Measurements from ENCODE around the gene TIAM2.

TIAM2 gene

DNA sequence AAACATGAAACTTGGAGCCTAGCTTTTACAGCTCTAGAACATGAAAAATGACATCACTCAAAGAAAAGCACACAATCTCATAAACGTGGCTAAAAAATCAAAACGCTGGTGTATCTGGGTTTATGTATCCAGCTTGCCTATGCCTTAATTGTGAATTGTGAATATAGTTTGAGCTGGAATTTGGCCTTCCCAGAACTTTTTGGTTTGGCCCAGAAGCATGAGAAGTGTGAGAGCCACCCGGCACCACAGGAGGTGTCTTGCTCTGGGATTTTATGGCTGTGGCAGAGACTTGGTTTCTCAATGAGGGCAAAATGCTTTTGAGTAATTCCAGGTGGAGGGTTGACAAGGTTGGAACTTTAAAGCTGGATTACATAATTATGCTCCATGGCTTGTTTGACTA lies 69.2 kb downstream of the TIAM2 start:
- no peak for DNase-seq (ENCODE audit: low read depth)

DNA sequence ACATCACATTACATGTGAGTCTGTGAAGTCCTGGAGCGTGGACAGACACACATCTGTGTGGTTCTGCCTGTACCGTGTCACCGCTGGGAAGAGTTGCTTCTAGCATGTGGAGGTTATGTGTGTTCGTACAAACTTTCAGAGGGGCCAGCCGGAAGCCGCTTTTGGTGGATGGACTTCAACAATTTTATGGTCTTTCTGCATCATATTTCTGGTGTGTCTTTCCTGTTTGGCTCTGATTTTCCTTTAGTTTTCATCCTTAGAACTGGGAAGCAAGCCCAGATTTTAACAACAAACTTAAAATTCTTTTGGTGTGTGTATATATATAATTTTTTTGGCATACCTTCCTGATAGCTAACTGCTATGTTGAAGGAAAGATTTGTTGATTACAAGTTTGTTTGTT lies 71.2 kb downstream of the TIAM2 start:
- no peak for DNase-seq (ENCODE audit: low read depth)

DNA sequence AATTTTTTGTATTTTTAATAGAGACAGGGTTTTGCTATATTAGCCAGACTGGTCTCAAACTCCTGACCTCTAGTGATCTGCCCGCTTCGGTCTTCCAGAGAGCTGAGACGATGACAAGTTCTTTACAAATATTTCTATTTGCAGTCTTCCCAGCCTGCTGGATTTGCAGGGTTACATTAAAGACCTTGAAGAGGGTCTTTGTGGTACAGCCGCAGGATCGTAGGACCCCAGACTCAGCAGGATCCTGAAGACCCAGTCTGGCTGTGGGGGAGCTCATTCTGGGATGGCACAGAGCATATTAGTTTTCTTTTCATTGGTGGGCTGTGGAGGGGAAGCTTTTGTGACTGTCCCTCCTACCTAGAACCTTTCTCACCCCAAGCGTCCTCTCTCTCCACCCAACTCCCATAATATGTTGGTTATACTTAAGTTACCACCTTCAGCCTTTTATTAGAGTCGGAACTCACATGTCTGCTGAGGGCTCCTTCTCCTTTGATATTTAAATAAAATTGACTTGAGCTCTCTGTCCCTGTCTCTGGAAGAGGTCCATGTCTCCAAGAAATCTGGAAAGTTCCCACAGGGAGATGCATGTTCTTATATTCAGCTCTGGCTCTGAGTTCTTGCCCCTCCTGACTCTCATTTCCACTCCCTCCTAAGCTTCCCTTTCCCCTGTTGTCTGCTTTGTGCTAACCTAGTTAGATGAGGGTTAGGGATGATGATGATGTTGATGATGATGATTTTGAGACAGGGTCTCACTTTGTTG lies 72.0 kb downstream of the TIAM2 start:
- DNase-seq (ENCODE audit: low read depth) = no peak

DNA sequence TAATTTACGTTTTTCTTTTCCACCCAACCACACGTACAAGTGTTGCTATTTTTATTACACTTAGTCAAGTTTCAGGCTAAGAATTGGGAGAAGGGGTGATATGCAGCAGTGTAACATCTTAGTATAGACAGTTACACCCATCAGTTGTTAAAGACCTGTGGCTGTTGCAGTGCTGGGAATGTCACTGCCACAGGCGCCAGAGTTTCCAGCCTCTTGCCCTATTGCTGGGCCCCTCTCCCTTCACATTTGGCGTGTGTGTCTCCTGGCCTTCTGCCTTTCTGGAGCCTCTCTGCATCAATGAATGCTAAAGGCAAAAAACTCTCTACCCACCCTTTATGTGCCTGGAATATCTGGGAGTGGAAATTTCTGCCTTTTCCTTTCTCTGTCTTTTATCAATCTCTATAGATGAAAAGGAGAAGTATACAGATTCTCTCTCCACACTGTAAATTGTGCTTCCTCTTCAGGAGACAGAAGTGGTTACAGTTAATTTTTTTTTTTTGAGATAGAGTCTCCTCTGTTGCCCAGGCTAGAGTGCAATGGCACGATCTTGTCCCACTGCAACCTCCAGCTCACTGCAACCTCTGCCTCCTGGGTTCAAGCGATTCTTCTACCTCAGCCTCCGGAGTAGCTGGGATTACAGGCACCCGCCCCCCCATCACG lies 73.0 kb downstream of the TIAM2 start:
- DNase-seq (ENCODE audit: low read depth) = no peak

DNA sequence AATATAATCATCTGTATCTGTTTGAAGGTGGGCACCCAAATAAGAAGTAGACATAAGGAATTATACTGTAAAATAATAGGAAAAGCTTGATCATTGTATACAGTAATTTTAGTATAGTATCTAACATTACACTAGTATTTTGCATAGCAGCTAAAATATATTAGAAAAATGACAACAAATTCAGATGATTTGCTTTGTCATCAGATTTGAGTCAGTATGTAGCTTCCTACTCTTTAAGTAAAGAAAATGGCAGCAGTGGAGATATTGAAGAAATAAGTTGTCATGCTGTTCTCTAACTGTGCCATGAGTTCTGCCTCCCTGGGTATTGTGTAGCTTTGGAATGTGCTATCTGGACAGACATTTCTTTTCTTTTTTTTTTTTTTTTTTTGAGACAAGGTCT lies 74.4 kb downstream of the TIAM2 start:
- no peak for DNase-seq (ENCODE audit: low read depth)

DNA sequence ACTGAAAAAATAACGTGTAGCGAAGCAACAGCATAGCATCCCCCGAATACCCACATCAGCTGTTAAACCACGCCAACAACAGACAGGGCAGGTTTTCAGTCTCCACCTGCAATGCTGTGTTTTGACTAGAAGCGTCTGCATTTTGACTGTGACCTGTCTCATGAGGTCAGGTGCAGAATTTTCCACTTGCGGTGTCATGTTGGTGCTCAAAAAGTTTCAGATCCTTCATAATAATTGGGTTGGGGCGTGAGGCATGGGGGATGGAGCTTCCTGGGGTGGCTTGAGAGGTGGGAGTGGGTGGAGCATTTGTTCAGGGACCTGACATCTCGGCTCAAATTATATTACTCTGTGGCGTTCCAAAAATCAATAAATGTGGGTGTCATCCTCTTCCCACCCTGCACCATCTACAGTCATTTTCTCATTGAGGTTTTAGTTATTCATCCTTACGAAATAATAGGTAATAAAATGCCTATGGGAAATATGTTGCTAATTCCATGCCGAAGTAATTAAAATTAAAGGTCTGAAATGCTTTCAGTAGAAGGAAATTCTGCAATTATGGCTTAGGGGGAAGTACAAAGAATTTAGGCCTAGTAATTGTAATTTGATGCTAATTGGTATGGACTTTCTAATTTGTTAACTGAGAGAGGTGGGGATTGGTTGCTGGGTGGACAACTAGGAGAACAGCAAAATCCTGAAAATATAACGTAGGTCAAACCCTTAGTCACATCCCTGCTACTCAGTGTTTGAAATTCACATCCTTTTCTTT lies 81.0 kb downstream of the TIAM2 start:
- DNase-seq (ENCODE audit: low read depth) = no peak

DNA sequence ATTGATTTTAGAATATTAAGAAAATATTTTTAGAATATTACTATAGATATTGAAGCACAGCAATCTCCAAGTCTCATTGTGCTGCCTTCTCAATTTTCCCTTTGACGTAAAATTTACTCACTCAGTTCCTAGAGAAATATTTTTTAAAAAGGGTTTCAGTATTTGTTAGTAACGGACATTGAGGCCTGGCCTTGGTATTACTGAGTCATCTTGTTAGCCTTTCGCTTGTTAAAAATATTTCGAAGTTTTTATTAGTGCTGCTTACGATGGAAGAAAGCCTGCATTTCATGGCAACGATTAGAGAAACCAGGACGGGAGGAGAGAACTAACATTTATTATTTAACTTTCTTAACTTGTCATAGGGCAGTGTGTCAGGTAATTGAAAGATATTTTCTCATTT lies 82.2 kb downstream of the TIAM2 start:
- no peak for DNase-seq (ENCODE audit: low read depth)

DNA sequence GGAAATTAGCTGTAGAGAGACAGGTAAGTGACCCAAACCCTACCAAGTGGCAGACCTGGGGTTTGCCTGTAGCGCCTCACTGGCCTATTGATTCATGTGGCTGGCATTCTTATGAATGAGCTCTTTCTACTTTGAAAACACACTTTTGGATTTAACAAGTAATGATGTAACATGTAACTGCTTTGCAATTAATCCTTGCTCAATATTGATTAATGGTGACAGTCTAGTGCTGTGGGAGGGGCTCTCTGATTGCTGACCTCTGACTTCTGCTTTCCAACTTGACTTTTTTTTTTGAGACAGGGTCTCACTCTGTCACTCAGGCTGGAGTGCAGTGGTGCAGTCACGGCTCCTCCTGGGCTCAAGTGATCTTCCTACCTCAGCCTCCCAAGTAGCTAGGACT lies 82.7 kb downstream of the TIAM2 start:
- no peak for DNase-seq (ENCODE audit: low read depth)

DNA sequence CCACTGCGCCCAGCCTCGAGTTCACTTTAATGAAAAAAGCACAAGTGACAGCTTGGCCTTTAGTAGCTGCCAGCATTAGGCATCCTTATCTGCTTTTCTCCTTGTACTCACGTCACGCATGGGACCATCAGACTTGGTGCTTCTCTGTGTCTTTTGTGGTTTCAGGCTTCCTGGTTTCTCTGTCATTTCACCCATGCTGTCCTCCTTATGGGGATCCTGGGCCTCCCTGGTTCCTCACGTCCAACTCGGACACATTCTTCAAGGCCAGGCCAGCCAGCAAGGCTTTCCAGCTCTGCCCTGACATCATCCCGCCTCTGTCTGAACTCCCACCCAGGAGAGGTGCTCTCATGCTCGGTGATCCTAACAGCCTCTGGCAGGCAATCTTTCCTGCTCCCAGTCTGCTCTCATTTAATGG lies 83.2 kb downstream of the TIAM2 start:
- DNase-seq (ENCODE audit: low read depth) = no peak

DNA sequence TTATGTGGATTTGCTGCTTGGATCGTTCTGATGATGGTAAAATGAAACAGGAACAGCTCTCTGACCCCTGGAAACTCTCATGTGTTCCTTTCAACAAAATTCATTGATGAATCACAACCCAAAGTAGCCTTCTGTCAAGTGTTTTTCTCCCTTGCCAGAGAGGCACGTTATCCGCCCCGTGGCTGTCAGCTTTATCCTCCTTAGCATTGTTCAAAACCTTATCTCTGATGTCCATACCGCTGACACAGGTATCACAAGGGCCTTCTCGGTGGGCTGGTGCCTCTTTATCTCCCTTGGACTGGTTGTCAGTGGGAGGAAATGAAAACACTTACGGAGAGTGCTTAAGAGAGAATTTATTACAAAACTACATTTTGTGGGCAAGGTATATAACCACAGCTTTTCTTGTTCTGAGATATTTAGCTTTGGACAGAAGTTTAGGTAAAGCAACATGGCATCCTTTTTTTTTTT lies 84.9 kb downstream of the TIAM2 start:
- no peak for DNase-seq (ENCODE audit: low read depth)

DNA sequence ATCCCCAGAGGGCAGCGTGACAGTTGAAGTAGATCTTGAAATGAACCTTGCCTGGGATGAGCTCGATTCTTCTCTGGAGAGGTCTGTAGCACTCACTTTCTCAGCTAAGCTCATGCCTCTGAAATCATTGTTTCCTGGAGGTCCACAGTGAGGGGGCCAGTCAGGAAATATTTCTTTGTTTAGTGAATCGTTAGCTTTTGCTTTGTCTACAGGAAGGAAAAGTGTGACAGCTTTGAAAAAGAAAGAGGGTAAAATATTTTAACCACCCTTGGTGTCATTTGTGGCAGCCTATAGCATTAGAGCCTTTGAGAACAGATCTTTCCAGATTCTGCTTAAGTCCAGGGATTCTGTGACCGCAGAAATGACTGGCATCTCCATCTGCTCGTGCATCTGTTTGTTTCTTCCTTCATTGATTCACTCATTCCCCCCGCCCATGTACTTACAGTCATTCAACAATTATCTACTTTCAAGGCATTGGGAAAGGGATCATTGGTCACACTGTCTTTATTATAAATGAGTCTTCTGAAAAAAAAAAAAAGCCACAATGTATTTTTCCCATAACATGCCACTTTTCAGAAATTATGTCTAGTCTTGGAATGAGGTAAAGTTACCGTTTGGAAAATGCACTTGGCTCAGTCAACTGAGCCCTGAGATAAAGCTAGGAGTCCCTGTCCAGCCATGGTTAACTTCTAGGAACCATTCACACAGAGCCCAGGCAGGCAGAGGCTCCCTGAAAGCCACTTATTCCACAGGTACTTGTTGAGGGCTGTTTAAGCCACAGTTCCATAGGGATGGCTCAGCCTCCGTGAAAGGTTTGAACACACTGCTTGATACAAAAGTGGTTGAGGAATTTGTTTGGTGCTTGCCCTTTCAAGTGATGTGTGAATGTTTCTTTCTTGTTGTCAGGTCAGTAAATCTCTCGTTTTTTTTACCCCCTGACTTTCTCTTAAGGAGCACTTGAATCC lies 86.0 kb downstream of the TIAM2 start:
- no peak for DNase-seq (ENCODE audit: low read depth)

DNA sequence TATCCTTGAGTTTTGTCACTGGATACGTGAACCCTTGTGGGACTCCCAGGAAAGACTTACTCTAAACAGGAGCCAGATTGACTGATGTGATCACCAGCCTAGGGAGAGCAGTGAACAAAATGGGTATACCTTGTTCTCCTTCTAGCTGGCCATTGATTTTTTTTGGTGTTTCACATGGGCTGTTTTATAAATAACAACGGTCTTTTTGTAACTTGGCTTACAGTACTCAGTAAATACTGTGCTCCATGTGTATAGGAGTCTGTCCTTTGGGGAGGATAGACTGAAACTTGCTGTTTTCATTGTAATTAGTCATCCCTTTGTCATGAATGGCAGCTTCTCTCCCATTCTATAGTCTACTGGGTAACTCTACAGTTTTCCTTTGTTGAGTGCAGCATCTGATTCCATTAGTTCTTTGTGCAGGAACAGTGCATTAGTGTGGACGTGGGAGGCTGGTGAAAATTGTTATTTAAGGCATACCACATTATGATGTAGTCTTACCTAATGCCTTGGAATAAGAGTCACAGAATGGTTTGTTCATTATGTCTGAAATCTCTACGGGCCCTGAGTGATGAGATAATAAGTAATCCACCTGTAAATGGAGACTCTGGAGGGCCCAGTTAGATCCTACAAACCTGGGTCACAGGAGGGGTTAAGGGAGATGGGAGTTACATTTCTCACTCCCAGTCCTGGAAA lies 89.5 kb downstream of the TIAM2 start:
- DNase-seq (ENCODE audit: low read depth) = no peak

DNA sequence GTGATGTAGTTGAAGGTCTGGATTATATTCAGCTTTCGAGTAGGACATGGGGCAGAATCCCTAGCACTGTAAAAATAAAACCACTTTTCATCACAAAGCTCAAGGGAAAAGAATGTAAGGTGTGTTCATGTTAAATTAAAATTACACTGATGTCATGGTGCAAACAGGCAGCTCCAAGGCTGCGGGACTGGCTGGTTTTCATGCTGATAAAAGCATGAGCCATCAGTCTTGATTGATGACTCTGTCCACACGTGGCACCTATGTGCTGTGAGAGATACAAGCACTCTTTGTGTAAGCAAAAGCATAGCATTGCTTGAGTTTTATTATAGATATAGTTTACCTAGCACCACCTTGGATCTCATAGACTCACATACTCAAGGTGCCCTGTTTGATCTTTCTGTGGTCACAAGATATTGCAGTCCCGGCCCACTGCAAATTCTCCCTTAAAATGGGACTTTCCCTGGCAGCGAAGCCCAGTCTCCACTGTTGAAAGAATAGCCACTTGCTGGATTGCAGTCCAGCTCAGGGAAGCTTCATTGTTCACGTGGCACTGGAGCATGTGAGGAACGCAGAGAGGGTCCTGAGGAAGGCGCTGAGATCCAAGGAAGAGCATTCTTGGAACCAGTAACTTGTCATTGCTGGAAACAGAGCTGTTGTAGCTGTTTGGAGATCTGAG lies 90.6 kb downstream of the TIAM2 start:
- no peak for DNase-seq (ENCODE audit: low read depth)

DNA sequence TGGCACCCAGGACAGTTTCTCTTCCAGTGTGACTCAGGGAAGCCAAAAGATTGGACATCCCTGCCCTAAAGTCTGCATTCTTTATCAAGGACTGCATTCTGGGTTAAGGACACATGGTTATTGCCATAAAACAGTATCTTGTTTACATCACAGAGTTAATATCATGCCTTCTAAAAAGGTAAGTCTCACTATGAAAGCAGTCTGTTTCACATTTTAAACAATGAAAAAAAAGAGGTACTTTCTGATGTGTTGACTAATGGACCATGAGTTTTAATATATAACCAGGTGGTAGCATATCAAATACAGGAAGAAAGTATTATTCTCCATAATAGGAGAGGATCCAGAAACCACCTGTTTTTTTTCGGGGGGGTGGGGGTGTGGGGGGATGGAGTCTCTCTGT lies 93.7 kb downstream of the TIAM2 start:
- DNase-seq (ENCODE audit: low read depth) = no peak

DNA sequence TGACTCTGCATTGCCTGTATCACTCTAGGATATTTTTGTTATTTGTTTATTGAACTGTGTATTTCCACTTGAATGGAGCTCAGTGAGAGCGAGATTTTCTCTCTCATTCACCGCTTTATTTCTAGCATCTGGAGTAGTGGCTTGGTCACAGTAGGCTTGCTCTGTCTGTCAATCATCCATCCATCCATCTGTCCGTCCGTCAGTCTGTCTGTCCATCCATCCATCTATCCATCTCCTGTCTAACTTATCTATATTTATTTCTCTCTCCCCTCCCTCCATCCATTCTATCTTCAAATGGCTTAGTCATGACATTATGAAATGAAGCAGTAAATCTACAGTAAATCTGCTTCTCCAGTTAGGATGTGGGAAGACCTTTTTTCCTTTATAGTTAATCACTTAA lies 94.6 kb downstream of the TIAM2 start:
- no peak for DNase-seq (ENCODE audit: low read depth)

DNA sequence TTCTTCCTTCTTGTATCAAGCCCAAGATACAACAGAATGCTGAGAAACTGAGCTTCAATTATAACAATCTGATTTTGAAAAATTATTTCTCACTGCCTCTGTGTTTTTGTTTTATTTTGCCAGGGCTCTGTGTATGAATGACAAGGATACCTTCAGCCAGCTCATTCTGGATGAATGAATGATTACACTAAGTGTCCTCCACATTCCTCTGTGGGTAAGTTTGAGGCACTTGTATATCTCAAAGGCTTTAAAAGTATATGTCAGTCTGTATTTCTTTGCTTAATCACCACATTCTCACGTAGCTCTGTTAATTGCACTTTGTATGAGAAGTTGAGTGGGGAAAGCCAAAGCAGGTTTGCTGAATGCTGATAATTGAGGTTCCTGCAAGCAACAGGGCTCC lies 95.1 kb downstream of the TIAM2 start:
- no peak for DNase-seq (ENCODE audit: low read depth)

DNA sequence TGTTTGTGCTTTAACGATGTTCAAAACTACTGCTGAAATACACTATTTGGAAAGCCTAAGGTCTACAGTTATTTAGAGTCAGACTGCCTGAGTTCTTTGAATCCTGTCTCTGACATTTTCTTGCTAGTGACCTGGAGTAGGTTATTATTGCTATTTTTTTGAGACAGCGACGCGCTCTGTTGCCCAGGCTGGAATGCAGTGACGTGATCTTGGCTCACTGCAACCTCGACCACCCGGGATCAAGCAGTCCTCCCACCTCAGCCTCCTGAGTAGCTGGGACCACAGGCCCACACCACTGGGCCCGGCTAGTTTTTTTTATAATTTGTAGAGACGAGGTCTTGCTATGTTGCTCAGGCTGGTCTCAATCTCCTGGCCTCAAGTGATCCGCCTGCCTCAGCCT lies 96.6 kb downstream of the TIAM2 start:
- no peak for DNase-seq (ENCODE audit: low read depth)

DNA sequence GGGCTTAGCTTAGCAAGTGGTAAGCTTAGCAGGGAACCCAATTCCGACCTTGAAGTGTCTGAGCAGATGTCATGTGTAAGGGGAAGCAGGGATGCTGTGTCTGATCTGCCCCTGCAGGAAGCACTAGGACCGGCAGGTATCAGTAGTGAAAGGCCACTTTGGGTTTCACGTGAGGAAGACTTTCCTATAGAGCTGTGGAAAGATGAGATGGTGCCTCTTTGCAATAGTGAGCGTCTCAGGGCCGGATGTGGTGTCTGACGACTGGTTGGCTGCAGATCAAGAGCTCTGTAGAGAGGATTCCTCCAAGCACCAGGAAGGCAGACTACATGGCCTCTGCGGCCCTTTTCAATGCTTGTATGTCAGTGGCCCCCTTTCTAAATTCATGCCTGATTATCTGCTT lies 98.3 kb downstream of the TIAM2 start:
- no peak for DNase-seq (ENCODE audit: low read depth)

DNA sequence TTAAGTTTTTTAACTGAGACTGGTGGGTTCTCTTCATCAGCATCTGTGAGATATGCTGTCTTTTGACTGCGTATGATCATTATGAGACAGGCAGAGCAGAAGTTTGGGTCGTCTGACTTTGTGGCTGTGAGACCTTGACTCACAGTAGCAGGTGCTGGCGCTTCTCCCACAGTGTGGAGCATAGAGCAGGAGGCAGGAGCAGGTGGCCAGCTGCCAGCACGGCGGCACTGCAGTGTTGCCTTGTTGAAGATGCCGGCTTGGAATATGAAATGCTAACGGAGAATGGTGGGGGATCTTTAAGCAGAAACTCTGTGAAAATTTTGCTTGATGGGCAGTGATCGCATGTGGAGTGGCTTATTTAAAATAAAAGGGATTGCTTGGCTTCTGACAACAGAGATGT lies 105.0 kb downstream of the TIAM2 start:
- DNase-seq (ENCODE audit: low read depth) = no peak

DNA sequence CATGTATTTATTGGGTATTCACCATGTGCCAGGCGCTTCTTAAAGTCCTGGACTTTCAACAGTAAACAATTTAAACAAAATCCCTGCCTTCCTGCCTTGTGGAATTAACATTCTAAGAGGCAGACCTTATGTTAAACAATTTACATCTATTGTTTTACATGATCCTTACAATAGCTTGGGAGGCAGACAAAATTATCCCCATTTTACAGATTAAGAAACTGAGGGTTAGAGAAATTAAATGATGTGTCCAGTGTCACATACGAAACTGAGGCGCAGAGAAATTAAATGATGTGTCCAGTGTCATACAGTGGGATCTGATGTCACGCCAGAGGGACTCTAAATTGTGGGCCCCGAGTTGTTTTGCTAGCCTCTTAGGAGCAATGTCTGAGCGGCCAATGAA lies 105.5 kb downstream of the TIAM2 start:
- DNase-seq (ENCODE audit: low read depth) = no peak

Measured in stimulated activated CD8-positive, alpha-beta memory T cell treated with anti-CD3 and anti-CD28 coated beads, Interleukin-4, amount 100 ng/mL, for 24 hours (primary cell).